CD4-positive, alpha-beta memory T cell (primary cell): ENCODE results near the gene SLC35B4. TPM values are rescaled to one million over a fixed set of nuclear protein-coding genes. Genes with fewer than 3 reads are reported as not detected.

Experiments used
- CTCF ChIA-PET: fragments of 350-600 bp; sonication (Branson Sonifier 250); formaldehyde crosslinking; loops from one replicate; lab custom pipeline; 2021; ENCODE audit warnings: inconsistent platforms; ENCODE audit not compliant: partially characterized antibody; lab: Charles Lee
- POLR2A ChIA-PET: fragments of 350-600 bp; sonication (Branson Sonifier 250); formaldehyde crosslinking; loops from one replicate; lab custom pipeline; 2021; ENCODE audit not compliant: partially characterized antibody; lab: Charles Lee
- DNase-seq, 5 donors: peaks; one replicate each; pipeline versions ENCODE4 v3.0.0 to v3.0.0-alpha.2; 2020 to 2022; ENCODE audit warnings: mixed read lengths in 1 of 5
- H3K27ac ChIP-seq: one replicate; pipeline ENCODE4 v1.7.0; 2013; ENCODE audit warnings: low read depth, low read length
- H3K27me3 ChIP-seq: 2 replicates; pipeline ENCODE4 v1.7.0; 2013; ENCODE audit warnings: mild to moderate bottlenecking, low read length, moderate library complexity; ENCODE audit not compliant: insufficient read depth
- H3K36me3 ChIP-seq: 2 replicates; pipeline ENCODE4 v1.7.0; 2013; ENCODE audit warnings: mild to moderate bottlenecking, low read length, moderate library complexity; ENCODE audit not compliant: insufficient read depth
- H3K4me1 ChIP-seq: 2 replicates; pipeline ENCODE4 v1.7.0; 2013; ENCODE audit warnings: mild to moderate bottlenecking, low read length, moderate library complexity; ENCODE audit not compliant: insufficient read depth
- H3K4me3 ChIP-seq, 2 donors: one replicate each; pipeline ENCODE4 v1.7.0; 2013; ENCODE audit warnings: low read length in 2 of 2, mild to moderate bottlenecking in 1 of 2
- H3K9me3 ChIP-seq, 2 donors: one replicate each; pipeline ENCODE4 v1.7.0; 2013; ENCODE audit warnings: low read length in 2 of 2, control low read depth in 1 of 2; ENCODE audit not compliant: control insufficient read depth in 1 of 2
- H3K27ac Mint-ChIP-seq, 7 donors: one replicate each; pipeline ENCODE4 v1.8.0; 2020 to 2021; ENCODE audit warnings: mixed read lengths in 7 of 7, mild to moderate bottlenecking in 6 of 7, inconsistent platforms in 3 of 7, moderate library complexity in 3 of 7
- H3K27me3 Mint-ChIP-seq, 2 donors: one replicate each; pipeline ENCODE4 v1.8.0; 2020 to 2021; ENCODE audit warnings: mixed read lengths in 2 of 2
- H3K36me3 Mint-ChIP-seq, 2 donors: one replicate each; pipeline ENCODE4 v1.8.0; 2020 to 2021; ENCODE audit warnings: mixed read lengths in 2 of 2, inconsistent platforms in 1 of 2, mild to moderate bottlenecking in 1 of 2
- H3K4me1 Mint-ChIP-seq, 4 donors: one replicate each; pipeline ENCODE4 v1.8.0; 2020 to 2021; ENCODE audit warnings: mixed read lengths in 4 of 4, mild to moderate bottlenecking in 1 of 4
- H3K4me3 Mint-ChIP-seq, 8 donors: one replicate each; pipeline ENCODE4 v1.8.0; 2020 to 2021; ENCODE audit warnings: mixed read lengths in 8 of 8, mild to moderate bottlenecking in 7 of 8, moderate library complexity in 6 of 8, inconsistent platforms in 3 of 8
- H3K9me3 Mint-ChIP-seq, 8 donors: one replicate each; pipeline ENCODE4 v1.8.0; 2020 to 2021; ENCODE audit warnings: mixed read lengths in 8 of 8, mild to moderate bottlenecking in 5 of 8, inconsistent platforms in 3 of 8, moderate library complexity in 1 of 8
- intact Hi-C: fragments of 100-400 bp; cut with micrococcal nuclease; formaldehyde crosslinking; loops from one replicate; pipeline ENCODE4 v1.15.1; 2023
- polyA plus RNA-seq, 2 donors: library from polyadenylated mRNA; unstranded; fragments of 300-500 nt; fragmentation: Illumina TruSeq; gene quantifications; one replicate each; pipeline ENCODE4 v1.2.3, GENCODE V29; 2021
- total RNA-seq, 2 experiments: library from RNA; stranded (reverse); gene quantifications; one replicate each; pipeline ENCODE4 v1.2.3, GENCODE V29; 2021

The SLC35B4 gene
- total and polyA plus RNA-seq, 4 experiments from 2014 or later, result 10.5 to 18.0 (median 14.0) TPM

- Mint-ChIP-seq H3K36me3 (peaks cover 8 to 11% of the 10 kb centered on the region in 2 donors), H3K4me3 (no peak overlapping the region), H3K4me1 (peaks cover 9 to 17% (median 11%) of the 10 kb centered on the region in 4 donors), H3K27me3 (no peaks in the 10 kb centered on the region), H3K27ac (no peak overlapping the region), H3K9me3 (no peaks in the 10 kb centered on the region)
- H3K27ac ChIP-seq, result no peak overlapping the region
- H3K27me3 ChIP-seq, result no peaks in the 10 kb centered on the region
- no peaks in the 10 kb centered on the region for H3K36me3 ChIP-seq
- intact Hi-C loops, result no loop called here
- H3K4me3 ChIP-seq, result no peak overlapping the region
- ChIA-PET POLR2A (no interaction called here), CTCF (no interaction called here)
- no peak for DNase-seq
- no peaks in the 10 kb centered on the region for H3K9me3 ChIP-seq
- H3K4me1 ChIP-seq, result peaks cover 10% of the 10 kb centered on the region
Observed at GRCh38 chr7:134311807-134312206, 4.9 kb downstream of the SLC35B4 start.

GRCh38 chr7:134308548-134308947 is 8.2 kb downstream of the SLC35B4 start:
- Mint-ChIP-seq H3K36me3 (peaks cover 28 to 29% of the 10 kb centered on the region in 2 donors), H3K4me3 (no peak overlapping the region), H3K27me3 (no peaks in the 10 kb centered on the region), H3K4me1 (peaks cover 0 to 4% (median 1%) of the 10 kb centered on the region in 4 donors), H3K9me3 (no peaks in the 10 kb centered on the region), H3K27ac (no peak overlapping the region)
- Histone ChIP-seq H3K27me3 (no peaks in the 10 kb centered on the region), H3K4me1 (no peaks in the 10 kb centered on the region), H3K36me3 (peaks cover 8% of the 10 kb centered on the region), H3K4me3 (no peak overlapping the region), H3K9me3 (no peaks in the 10 kb centered on the region), H3K27ac (no peak overlapping the region)
- intact Hi-C loops, result no loop called here
- DNase-seq, result no peak
- ChIA-PET CTCF (no interaction called here), POLR2A (no interaction called here)

- Mint-ChIP-seq H3K36me3 (peaks cover 37% of the 10 kb centered on the region in 2 donors), H3K27ac (no peak overlapping the region), H3K27me3 (no peaks in the 10 kb centered on the region), H3K4me3 (no peak overlapping the region), H3K4me1 (peaks cover 0 to 3% (median 1%) of the 10 kb centered on the region in 4 donors), H3K9me3 (no peaks in the 10 kb centered on the region)
- Histone ChIP-seq H3K27ac (no peak overlapping the region), H3K4me3 (no peak overlapping the region), H3K4me1 (no peaks in the 10 kb centered on the region), H3K36me3 (peaks cover 11% of the 10 kb centered on the region), H3K27me3 (no peaks in the 10 kb centered on the region), H3K9me3 (no peaks in the 10 kb centered on the region)
- CTCF ChIA-PET, result no interaction called here
- no peak for DNase-seq
- intact Hi-C loops, result no loop called here
- POLR2A ChIA-PET, result no interaction called here
Observed at GRCh38 chr7:134307320-134307719, 9.4 kb downstream of the SLC35B4 start.

GRCh38 chr7:134302120-134302519 is 14.6 kb downstream of the SLC35B4 start:
- Mint-ChIP-seq H3K27ac (no peak overlapping the region), H3K36me3 (peaks cover 63 to 73% of the 10 kb centered on the region in 2 donors), H3K27me3 (no peaks in the 10 kb centered on the region), H3K9me3 (no peaks in the 10 kb centered on the region), H3K4me1 (peaks cover 0 to 1% (median 0%) of the 10 kb centered on the region in 4 donors), H3K4me3 (no peak overlapping the region)
- CTCF ChIA-PET, result no interaction called here
- no peak overlapping the region for H3K27ac ChIP-seq
- no peaks in the 10 kb centered on the region for H3K4me1 ChIP-seq
- no peaks in the 10 kb centered on the region for H3K9me3 ChIP-seq
- no peak for DNase-seq
- POLR2A ChIA-PET, result no interaction called here
- peaks cover 15% of the 10 kb centered on the region for H3K36me3 ChIP-seq
- H3K27me3 ChIP-seq, result no peaks in the 10 kb centered on the region
- no peak overlapping the region for H3K4me3 ChIP-seq
- intact Hi-C loops, result no loop called here

- DNase-seq, result no peak
- POLR2A ChIA-PET, result no interaction called here
Observed at GRCh38 chr7:134301592-134301991, 15.1 kb downstream of the SLC35B4 start.

GRCh38 chr7:134300988-134301387 is 15.7 kb downstream of the SLC35B4 start:
- CTCF ChIA-PET, result no interaction called here
- POLR2A ChIA-PET, result no interaction called here
- H3K4me1 Mint-ChIP-seq, result peaks cover 0 to 1% (median 0%) of the 10 kb centered on the region in 4 donors
- Histone ChIP-seq H3K4me1 (no peaks in the 10 kb centered on the region), H3K27me3 (no peaks in the 10 kb centered on the region), H3K27ac (no peak overlapping the region), H3K4me3 (no peak overlapping the region), H3K9me3 (no peaks in the 10 kb centered on the region), H3K36me3 (peaks cover 15% of the 10 kb centered on the region)
- H3K27ac Mint-ChIP-seq, result no peak overlapping the region
- H3K27me3 Mint-ChIP-seq, result no peaks in the 10 kb centered on the region
- peaks cover 0 to 2% (median 0%) of the 10 kb centered on the region in 8 donors for H3K9me3 Mint-ChIP-seq
- no peak for DNase-seq
- H3K36me3 Mint-ChIP-seq, result peaks cover 63 to 76% of the 10 kb centered on the region in 2 donors
- intact Hi-C loops, result no loop called here
- no peak overlapping the region for H3K4me3 Mint-ChIP-seq

More at GRCh38 chr7:134301592-134301991, 15.1 kb downstream of the SLC35B4 start:
- H3K4me3 ChIP-seq, result no peak overlapping the region
- CTCF ChIA-PET, result no interaction called here
- no peak overlapping the region for H3K27ac Mint-ChIP-seq
- intact Hi-C loops, result no loop called here
- H3K4me1 Mint-ChIP-seq, result peaks cover 0 to 1% (median 0%) of the 10 kb centered on the region in 4 donors
- H3K4me3 Mint-ChIP-seq, result no peak overlapping the region
- H3K9me3 ChIP-seq, result no peaks in the 10 kb centered on the region
- H3K36me3 ChIP-seq, result peaks cover 15% of the 10 kb centered on the region
- H3K4me1 ChIP-seq, result no peaks in the 10 kb centered on the region
- H3K27me3 Mint-ChIP-seq, result no peaks in the 10 kb centered on the region
- H3K27ac ChIP-seq, result no peak overlapping the region
- no peaks in the 10 kb centered on the region for H3K9me3 Mint-ChIP-seq
- H3K27me3 ChIP-seq, result no peaks in the 10 kb centered on the region
- peaks cover 63 to 74% of the 10 kb centered on the region in 2 donors for H3K36me3 Mint-ChIP-seq

GRCh38 chr7:134298902-134299683 is 17.6 kb downstream of the SLC35B4 start:
- H3K36me3 ChIP-seq, result peaks cover 16% of the 10 kb centered on the region
- peaks cover 0 to 2% (median 0%) of the 10 kb centered on the region in 8 donors for H3K9me3 Mint-ChIP-seq

More at GRCh38 chr7:134298902-134299683, 17.6 kb downstream of the SLC35B4 start:
- POLR2A ChIA-PET, result no interaction called here
- DNase-seq, result no peak
- Histone ChIP-seq H3K27ac (no peak overlapping the region), H3K4me3 (no peak overlapping the region), H3K9me3 (no peaks in the 10 kb centered on the region), H3K27me3 (no peaks in the 10 kb centered on the region), H3K4me1 (no peaks in the 10 kb centered on the region)
- intact Hi-C loops, result no loop called here
- CTCF ChIA-PET, result no interaction called here
- Mint-ChIP-seq H3K4me3 (no peak overlapping the region), H3K36me3 (peaks cover 68 to 79% of the 10 kb centered on the region in 2 donors), H3K4me1 (no peaks in the 10 kb centered on the region), H3K27ac (peak overlapping the region in 1 of 7 donors; percentile 2), H3K27me3 (no peaks in the 10 kb centered on the region)
